ENCODE measurements around the gene TIMP2. TPM values are rescaled to one million over a fixed set of nuclear protein-coding genes. Genes with fewer than 3 reads are reported as not detected.
"Not testable (repeated sequence)": the region's sequence is repeated elsewhere in the genome, so short reads cannot be mapped to it uniquely, and the experiment has no call there.

Gene TIMP2
- polyA plus RNA-seq, 1 donor from 2014 or later = 25.6 TPM

GRCh38 chr17:78965491-78965924 lies 40.3 kb upstream of the TIMP2 start:
- no peak for TF ChIP-seq POLR2AphosphoS5 (IDR thresholded peaks at IDR 0.05)
- no peak for TF ChIP-seq CTCF (IDR thresholded peaks at IDR 0.05; ENCODE audit: poor library complexity, severe bottlenecking)
- TF ChIP-seq EP300 (conservative IDR thresholded peaks at IDR 0.05; ENCODE audit: poor library complexity, severe bottlenecking) = no peak
- TF ChIP-seq TAF1 (IDR thresholded peaks at IDR 0.05; ENCODE audit: low read depth) = no peak
- TF ChIP-seq MXI1 (conservative IDR thresholded peaks at IDR 0.05; ENCODE audit: poor library complexity, severe bottlenecking) = no peak
- no peak overlapping the region for H3K9ac ChIP-seq (ENCODE audit: low read length)
- H3K9me2 ChIP-seq (ENCODE audit: insufficient read depth, low read length) = no peaks in the 10 kb centered on the region
- no peaks in the 10 kb centered on the region for H3K27me3 ChIP-seq (ENCODE audit: insufficient read depth, low read depth, low read length)
- no peaks in the 10 kb centered on the region for H3K9me3 ChIP-seq (ENCODE audit: low read length)
- no peak overlapping the region for H3K27ac ChIP-seq (ENCODE audit: low read length)
- no peak overlapping the region for H2AFZ ChIP-seq (ENCODE audit: low read depth, low read length)
- no peak overlapping the region for H3K4me2 ChIP-seq (ENCODE audit: low read length)
- H4K20me1 ChIP-seq (ENCODE audit: insufficient read depth) = no peaks in the 10 kb centered on the region
- H3K79me2 ChIP-seq (replicated peaks; ENCODE audit: insufficient read depth, low read length) = no peaks in the 10 kb centered on the region
- H3F3A ChIP-seq (ENCODE audit: insufficient read depth, low read length, poor library complexity, severe bottlenecking) = no peaks in the 10 kb centered on the region
- no peaks in the 10 kb centered on the region for H3K36me3 ChIP-seq (ENCODE audit: insufficient read depth, low read length)
- no peak overlapping the region for H3K4me3 ChIP-seq (ENCODE audit: low read length)

- Histone ChIP-seq H3F3A (ENCODE audit: insufficient read depth, low read length, poor library complexity, severe bottlenecking) (no peaks in the 10 kb centered on the region), H3K9ac (ENCODE audit: low read length) (no peak overlapping the region), H3K36me3 (ENCODE audit: insufficient read depth, low read length) (no peaks in the 10 kb centered on the region), H3K4me3 (ENCODE audit: low read length) (no peak overlapping the region), H4K20me1 (ENCODE audit: insufficient read depth) (no peaks in the 10 kb centered on the region), H3K27me3 (ENCODE audit: insufficient read depth, low read depth, low read length) (no peaks in the 10 kb centered on the region), H3K4me2 (ENCODE audit: low read length) (no peak overlapping the region), H3K9me3 (ENCODE audit: low read length) (no peaks in the 10 kb centered on the region), H3K79me2 (replicated peaks; ENCODE audit: insufficient read depth, low read length) (no peaks in the 10 kb centered on the region), H3K27ac (ENCODE audit: low read length) (no peak overlapping the region), H2AFZ (ENCODE audit: low read depth, low read length) (no peak overlapping the region), H3K9me2 (ENCODE audit: insufficient read depth, low read length) (no peaks in the 10 kb centered on the region)
- TF ChIP-seq RAD21 (conservative IDR thresholded peaks at IDR 0.05) (no peak), POLR2AphosphoS5 (IDR thresholded peaks at IDR 0.05) (no peak), REST (IDR thresholded peaks at IDR 0.05; ENCODE audit: borderline replicate concordance) (no peak), CTCF (IDR thresholded peaks at IDR 0.05; ENCODE audit: poor library complexity, severe bottlenecking) (no peak)
These were observed 38.2 kb upstream of the TIMP2 start for GRCh38 chr17:78963378-78963777.

GRCh38 chr17:78962984-78963348 lies 37.8 kb upstream of the TIMP2 start:
- not testable (repeated sequence) for H3F3A ChIP-seq (ENCODE audit: insufficient read depth, low read length, poor library complexity, severe bottlenecking); H3K4me2 ChIP-seq (ENCODE audit: low read length)

More at GRCh38 chr17:78962984-78963348, 37.8 kb upstream of the TIMP2 start:
- not testable (repeated sequence) for H3K27ac ChIP-seq (ENCODE audit: low read length); H3K9me2 ChIP-seq (ENCODE audit: insufficient read depth, low read length); H4K20me1 ChIP-seq (ENCODE audit: insufficient read depth); H3K27me3 ChIP-seq (ENCODE audit: insufficient read depth, low read depth, low read length); H3K79me2 ChIP-seq (replicated peaks; ENCODE audit: insufficient read depth, low read length); H3K4me3 ChIP-seq (ENCODE audit: low read length); H3K36me3 ChIP-seq (ENCODE audit: insufficient read depth, low read length); H3K9ac ChIP-seq (ENCODE audit: low read length); H3K9me3 ChIP-seq (ENCODE audit: low read length); H2AFZ ChIP-seq (ENCODE audit: low read depth, low read length)
